CD4-positive, CD25-positive, alpha-beta regulatory T cell (primary cell): ENCODE measurements around the gene SGMS2. TPM values are rescaled to one million over a fixed set of nuclear protein-coding genes. Genes with fewer than 3 reads are reported as not detected.
A peak's percentile ranks its signal among the peaks of the same experiment; 100 is the strongest.
"Not testable (repeated sequence)": the region's sequence is repeated elsewhere in the genome, so short reads cannot be mapped to it uniquely, and the experiment has no call there.

Source experiments
- ATAC-seq, 2 donors: fragments of 150-1000 bp; cut with Tn5 transposase; one replicate each; pipeline ENCODE4 v1.10.0; 2021; ENCODE audit warnings: low read depth in 2 of 2, moderate number of reproducible peaks in 2 of 2, moderate library complexity in 1 of 2
- DNase-seq, 3 donors: peaks; one replicate each; pipeline versions ENCODE4 v3.0.0 to v3.0.0-alpha.2; 2012 to 2022; ENCODE audit warnings: mixed read lengths in 1 of 3
- H3K27ac ChIP-seq: one replicate; pipeline ENCODE4 v1.7.0; 2013; ENCODE audit warnings: mild to moderate bottlenecking, low read length; ENCODE audit not compliant: insufficient read depth, poor library complexity, severe bottlenecking
- H3K27me3 ChIP-seq: one replicate; pipeline ENCODE4 v1.7.0; 2013; ENCODE audit warnings: low read length; ENCODE audit not compliant: control insufficient read depth, insufficient read depth
- H3K36me3 ChIP-seq: one replicate; pipeline ENCODE4 v1.7.0; 2013; ENCODE audit warnings: mild to moderate bottlenecking, low read length, moderate library complexity; ENCODE audit not compliant: control insufficient read depth, insufficient read depth
- H3K4me1 ChIP-seq: 2 replicates; pipeline ENCODE4 v1.7.0; 2013; ENCODE audit warnings: mild to moderate bottlenecking, low read length; ENCODE audit not compliant: insufficient read depth, control insufficient read depth, poor library complexity, severe bottlenecking
- H3K4me3 ChIP-seq: one replicate; pipeline ENCODE4 v1.7.0; 2013; ENCODE audit warnings: low read depth, mild to moderate bottlenecking, low read length, moderate library complexity
- H3K9me3 ChIP-seq, 2 experiments: 1 replicate in 1 of 2; 2 replicates in 1 of 2; pipeline ENCODE4 v1.7.0; 2013; ENCODE audit warnings: low read length in 2 of 2, mild to moderate bottlenecking in 1 of 2, moderate library complexity in 1 of 2; ENCODE audit not compliant: control insufficient read depth in 2 of 2
- H3K27ac Mint-ChIP-seq, 3 donors: one replicate each; pipeline ENCODE4 v1.8.0; 2020 to 2022; ENCODE audit warnings: mild to moderate bottlenecking in 3 of 3, mixed read lengths in 3 of 3, moderate library complexity in 2 of 3
- H3K27me3 Mint-ChIP-seq: one replicate; pipeline ENCODE4 v1.8.0; 2022; ENCODE audit warnings: mild to moderate bottlenecking, mixed read lengths
- H3K36me3 Mint-ChIP-seq: one replicate; pipeline ENCODE4 v1.8.0; 2020; ENCODE audit warnings: mixed read lengths
- H3K4me1 Mint-ChIP-seq, 4 donors: one replicate each; pipeline ENCODE4 v1.8.0; 2020 to 2022; ENCODE audit warnings: mixed read lengths in 4 of 4, mild to moderate bottlenecking in 1 of 4
- H3K4me3 Mint-ChIP-seq, 4 donors: one replicate each; pipeline ENCODE4 v1.8.0; 2020 to 2022; ENCODE audit warnings: mild to moderate bottlenecking in 4 of 4, mixed read lengths in 4 of 4, moderate library complexity in 3 of 4
- H3K9me3 Mint-ChIP-seq, 7 donors: one replicate each; pipeline ENCODE4 v1.8.0; 2020 to 2022; ENCODE audit warnings: mixed read lengths in 7 of 7, mild to moderate bottlenecking in 3 of 7, moderate library complexity in 2 of 7
- polyA plus RNA-seq, 4 donors: library from polyadenylated mRNA; unstranded; fragments of 300-500 nt; fragmentation: Illumina TruSeq; gene quantifications; one replicate each; pipeline ENCODE4 v1.2.3, GENCODE V29; 2021
- total RNA-seq: library from RNA; stranded (reverse); gene quantifications from one replicate; pipeline ENCODE4 v1.2.3, GENCODE V29; 2022

SGMS2 gene
- total and polyA plus RNA-seq, 5 donors from 2014 or later, result not detected

DNA sequence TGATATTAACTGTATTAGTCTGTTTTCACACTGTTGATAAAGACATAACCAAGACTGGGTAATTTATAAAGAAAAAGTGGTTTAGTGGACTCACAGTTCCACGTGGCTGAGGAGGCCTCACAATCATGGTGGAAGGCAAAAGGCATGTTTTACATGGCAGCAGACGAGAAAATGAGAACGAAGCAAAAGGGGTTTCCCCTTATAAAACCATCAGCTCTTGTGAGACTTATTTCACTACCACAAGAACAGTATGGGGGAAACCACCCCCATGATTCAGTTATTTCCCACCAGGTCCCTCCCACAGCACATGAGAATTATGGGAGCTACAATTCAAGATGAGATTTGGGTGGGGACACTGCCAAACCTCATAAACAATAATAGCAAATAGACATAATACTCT is 80.3 kb downstream of the SGMS2 start:
- peaks cover 11% of the 10 kb centered on the region for H3K27me3 Mint-ChIP-seq
- H3K36me3 Mint-ChIP-seq, H3K36me3 ChIP-seq, DNase-seq, H3K27ac Mint-ChIP-seq, H3K4me1 Mint-ChIP-seq, H3K4me3 ChIP-seq, H3K4me3 Mint-ChIP-seq, H3K9me3 ChIP-seq, H3K9me3 Mint-ChIP-seq, H3K27ac ChIP-seq, H3K27me3 ChIP-seq, ATAC-seq, H3K4me1 ChIP-seq: not testable (repeated sequence)

DNA sequence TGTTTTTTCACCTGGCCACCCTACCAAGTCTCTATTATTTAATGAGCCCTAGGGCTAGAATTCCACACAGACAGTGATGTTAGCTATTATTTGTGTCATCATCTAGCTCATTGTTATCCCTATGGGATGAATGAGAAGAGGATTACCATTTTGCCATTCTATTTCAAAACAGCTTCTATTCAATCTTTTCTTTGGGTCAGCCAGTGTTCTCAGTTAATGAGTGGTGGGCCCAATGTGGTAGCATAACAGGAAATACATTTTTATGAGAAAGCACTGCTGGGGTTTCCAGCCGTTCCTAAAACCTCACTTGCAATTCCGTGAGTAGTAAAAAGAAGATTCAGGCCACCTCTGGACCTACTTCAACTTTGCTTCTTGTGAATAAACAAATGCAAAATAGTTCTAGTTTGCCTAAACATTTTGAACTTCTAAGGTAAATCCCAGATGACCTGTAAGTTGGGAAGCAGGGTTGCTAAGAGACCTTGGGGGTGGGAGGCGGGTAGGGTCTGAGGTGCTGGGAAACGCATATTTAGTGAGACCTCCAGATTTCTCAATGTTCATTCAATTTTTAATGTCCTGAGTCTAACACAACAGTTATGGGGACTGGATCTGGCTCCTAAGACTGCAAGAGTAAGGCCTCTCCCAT is 81.8 kb downstream of the SGMS2 start:
- no peaks in the 10 kb centered on the region for H3K27me3 ChIP-seq
- Mint-ChIP-seq H3K27ac (no peak overlapping the region), H3K9me3 (peaks cover 0 to 5% (median 0%) of the 10 kb centered on the region in 7 donors), H3K27me3 (peaks cover 10% of the 10 kb centered on the region), H3K36me3 (no peaks in the 10 kb centered on the region), H3K4me3 (no peak overlapping the region), H3K4me1 (no peaks in the 10 kb centered on the region)
- H3K4me3 ChIP-seq, result no peak overlapping the region
- no peaks in the 10 kb centered on the region for H3K36me3 ChIP-seq
- H3K9me3 ChIP-seq, result no peaks in the 10 kb centered on the region
- no peak overlapping the region for H3K27ac ChIP-seq
- ATAC-seq (no peak), DNase-seq (no peak)
- no peaks in the 10 kb centered on the region for H3K4me1 ChIP-seq

- DNase-seq (no peak), ATAC-seq (no peak)
- Mint-ChIP-seq H3K27me3 (peaks cover 10% of the 10 kb centered on the region), H3K4me3 (no peak overlapping the region), H3K27ac (no peak overlapping the region), H3K36me3 (no peaks in the 10 kb centered on the region), H3K9me3 (peaks cover 0 to 5% (median 0%) of the 10 kb centered on the region in 7 donors), H3K4me1 (peaks cover 0 to 2% (median 0%) of the 10 kb centered on the region in 4 donors)
- Histone ChIP-seq H3K4me3 (no peak overlapping the region), H3K9me3 (no peaks in the 10 kb centered on the region), H3K27ac (no peak overlapping the region), H3K4me1 (no peaks in the 10 kb centered on the region), H3K27me3 (no peaks in the 10 kb centered on the region), H3K36me3 (no peaks in the 10 kb centered on the region)
These were observed 83.6 kb downstream of the SGMS2 start for GRCh38 chr4:107908377-107908776.

DNA sequence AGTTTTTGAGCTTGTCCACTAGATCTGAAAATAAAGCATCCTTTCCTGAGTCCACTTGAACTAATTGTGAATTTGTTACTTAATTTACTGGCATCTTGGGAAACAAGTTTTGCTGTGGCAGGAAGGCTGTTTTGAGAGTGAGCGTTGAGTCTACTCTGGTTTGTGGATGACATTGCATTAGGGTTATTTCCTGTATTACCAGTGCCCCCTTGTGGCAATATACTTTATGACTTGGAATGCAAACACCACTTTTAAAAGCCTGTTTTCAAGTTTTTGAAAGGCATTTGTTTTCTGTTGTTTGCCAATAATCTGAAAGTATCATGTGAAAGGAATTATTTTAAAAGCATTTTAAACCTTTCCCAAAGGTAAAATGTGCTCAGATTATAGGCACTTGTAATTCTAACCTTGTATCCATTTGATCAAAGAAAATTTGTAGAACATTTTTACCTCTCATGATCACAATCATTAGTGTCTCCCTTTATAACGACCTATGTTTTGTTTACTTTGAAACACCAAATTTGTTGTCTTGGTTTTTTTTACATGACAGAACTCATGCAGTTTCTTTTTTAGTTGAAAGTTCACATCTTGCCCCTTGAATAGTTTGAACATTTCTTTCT is 88.7 kb downstream of the SGMS2 start:
- H3K27ac ChIP-seq, result no peak overlapping the region
- H3K4me1 Mint-ChIP-seq, result peaks cover 0 to 2% (median 0%) of the 10 kb centered on the region in 4 donors
- H3K36me3 Mint-ChIP-seq, result no peaks in the 10 kb centered on the region
- H3K27ac Mint-ChIP-seq, result no peak overlapping the region
- H3K9me3 Mint-ChIP-seq, result no peaks in the 10 kb centered on the region
- no peak overlapping the region for H3K4me3 ChIP-seq
- ATAC-seq (peak; percentile 74 to 82), DNase-seq (peak; percentile 6 to 75 (median 64))
- no peaks in the 10 kb centered on the region for H3K36me3 ChIP-seq
- no peaks in the 10 kb centered on the region for H3K4me1 ChIP-seq
- no peaks in the 10 kb centered on the region for H3K9me3 ChIP-seq
- no peak overlapping the region for H3K4me3 Mint-ChIP-seq
- H3K27me3 ChIP-seq, result no peaks in the 10 kb centered on the region
- H3K27me3 Mint-ChIP-seq, result peaks cover 31% of the 10 kb centered on the region

DNA sequence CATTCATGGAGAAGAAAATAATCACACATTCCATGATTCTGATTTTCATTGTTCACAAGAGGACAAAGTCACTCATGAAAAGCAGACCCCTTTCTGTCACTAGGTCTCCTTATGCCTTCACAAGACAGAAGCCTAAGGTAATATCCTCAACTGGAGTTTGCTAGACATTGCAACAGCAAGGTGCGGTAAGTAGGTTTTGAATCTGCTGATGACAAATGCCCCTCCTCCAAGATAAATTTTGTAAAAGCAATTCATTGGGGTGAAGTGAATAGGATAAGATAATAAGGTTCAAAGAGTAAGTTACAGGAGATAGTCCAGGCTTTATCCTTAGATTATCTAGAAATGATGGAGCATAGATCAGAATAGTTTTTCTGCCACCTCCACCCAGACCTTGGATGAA is 90.5 kb downstream of the SGMS2 start:
- Histone ChIP-seq H3K36me3 (no peaks in the 10 kb centered on the region), H3K4me3 (no peak overlapping the region), H3K9me3 (peaks cover 4 to 11% of the 10 kb centered on the region in 2 experiments), H3K4me1 (no peaks in the 10 kb centered on the region), H3K27me3 (peaks cover 2% of the 10 kb centered on the region), H3K27ac (no peak overlapping the region)
- H3K4me1 Mint-ChIP-seq, result peaks cover 0 to 2% (median 0%) of the 10 kb centered on the region in 4 donors
- H3K27ac Mint-ChIP-seq, result no peak overlapping the region
- no peaks in the 10 kb centered on the region for H3K36me3 Mint-ChIP-seq
- no peak for ATAC-seq
- H3K27me3 Mint-ChIP-seq, result peaks cover 47% of the 10 kb centered on the region
- no peak overlapping the region for H3K4me3 Mint-ChIP-seq
- H3K9me3 Mint-ChIP-seq, result peaks cover 0 to 10% (median 4%) of the 10 kb centered on the region in 7 donors
- no peak for DNase-seq

DNA sequence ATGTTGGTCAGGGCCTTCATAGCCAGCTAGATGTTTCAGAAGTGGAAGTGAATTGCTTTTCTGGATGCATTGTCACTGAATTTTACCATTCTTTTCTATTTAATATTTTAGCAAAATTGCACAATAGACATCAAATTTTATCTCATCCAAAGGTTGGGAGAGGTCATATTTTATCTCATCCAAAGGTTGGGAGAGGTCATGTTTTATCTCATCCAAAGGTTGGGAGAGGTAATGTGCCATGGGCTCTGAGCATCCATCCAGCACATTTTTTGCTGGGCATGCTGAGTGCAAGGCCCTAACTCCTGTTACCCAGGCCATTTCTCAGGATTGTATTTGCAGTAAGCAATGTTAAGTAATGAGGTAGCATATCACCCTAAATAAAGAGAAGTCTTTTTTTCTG is 91.9 kb downstream of the SGMS2 start:
- Histone ChIP-seq H3K4me3 (no peak overlapping the region), H3K4me1 (no peaks in the 10 kb centered on the region), H3K27ac (no peak overlapping the region), H3K36me3 (no peaks in the 10 kb centered on the region), H3K27me3 (peaks cover 4% of the 10 kb centered on the region), H3K9me3 (peaks cover 4 to 11% of the 10 kb centered on the region in 2 experiments)
- H3K27ac Mint-ChIP-seq, result no peak overlapping the region
- H3K9me3 Mint-ChIP-seq, result peaks cover 0 to 10% (median 4%) of the 10 kb centered on the region in 7 donors
- peaks cover 51% of the 10 kb centered on the region for H3K27me3 Mint-ChIP-seq
- H3K36me3 Mint-ChIP-seq, result no peaks in the 10 kb centered on the region
- no peak for ATAC-seq
- no peak overlapping the region for H3K4me3 Mint-ChIP-seq
- H3K4me1 Mint-ChIP-seq, result peaks cover 0 to 2% (median 0%) of the 10 kb centered on the region in 4 donors
- no peak for DNase-seq

DNA sequence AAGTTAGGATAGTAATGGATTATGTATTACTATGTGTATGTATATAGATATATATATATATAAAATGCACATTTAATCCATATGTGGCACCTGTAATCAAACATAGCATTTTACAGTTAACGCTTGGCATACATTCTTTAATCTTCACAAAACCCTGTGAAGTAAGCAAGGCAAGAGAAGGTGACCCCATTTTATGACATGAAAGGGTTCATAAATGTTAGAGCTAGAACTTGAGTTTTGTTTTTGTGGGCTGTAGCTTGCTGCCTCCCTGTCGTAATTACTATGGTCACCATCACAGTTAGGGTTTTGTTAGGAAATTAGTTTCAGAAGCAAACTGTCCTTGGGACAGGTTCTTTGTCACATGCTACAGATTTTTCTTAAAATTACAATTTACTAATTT is 92.8 kb downstream of the SGMS2 start:
- peaks cover 4% of the 10 kb centered on the region for H3K27me3 ChIP-seq
- no peaks in the 10 kb centered on the region for H3K4me1 ChIP-seq
- DNase-seq (no peak), ATAC-seq (no peak)
- H3K36me3 ChIP-seq, result no peaks in the 10 kb centered on the region
- H3K27ac ChIP-seq, result no peak overlapping the region
- peaks cover 4 to 11% of the 10 kb centered on the region in 2 experiments for H3K9me3 ChIP-seq
- H3K27me3 Mint-ChIP-seq, result peaks cover 51% of the 10 kb centered on the region
- no peak overlapping the region for H3K27ac Mint-ChIP-seq
- H3K4me1 Mint-ChIP-seq, result peaks cover 0 to 2% (median 0%) of the 10 kb centered on the region in 4 donors
- peaks cover 0 to 10% (median 4%) of the 10 kb centered on the region in 7 donors for H3K9me3 Mint-ChIP-seq
- H3K4me3 ChIP-seq, result no peak overlapping the region
- H3K4me3 Mint-ChIP-seq, result no peak overlapping the region
- no peaks in the 10 kb centered on the region for H3K36me3 Mint-ChIP-seq
